HepG2 (cell line): ENCODE results near the gene FBXO41. TPM values are rescaled to one million over a fixed set of nuclear protein-coding genes. Genes with fewer than 3 reads are reported as not detected.
A peak's percentile ranks its signal among the peaks of the same experiment; 100 is the strongest.

ENCODE experiments used
- ASH2L ChIP-seq: fragments of 300-600, 200-600 bp; sonication (generic); IDR thresholded peaks from 2 replicates; pipeline ENCODE4 v1.7.0; 2017; ENCODE audit warnings: low read depth, mild to moderate bottlenecking, moderate library complexity, mixed read lengths, low read length; ENCODE audit not compliant: insufficient read length
- IRX3 ChIP-seq: sonication (generic); formaldehyde crosslinking; IDR thresholded peaks from 2 replicates; pipeline ENCODE4 v1.8.1; 2023; ENCODE audit warnings: mild to moderate bottlenecking, low read depth, missing genetic modification reagents, borderline replicate concordance
- JDP2 ChIP-seq: sonication (generic); formaldehyde crosslinking; IDR thresholded peaks from 2 replicates; pipeline ENCODE4 v1.8.1; 2022; ENCODE audit warnings: missing genetic modification reagents, borderline replicate concordance
- MXI1 ChIP-seq: IDR thresholded peaks from 3 replicates; pipeline ENCODE4 v1.6.1; 2012; ENCODE audit warnings: low read depth, low read length, inconsistent platforms, borderline replicate concordance
- NCOA2 ChIP-seq: sonication (generic); formaldehyde crosslinking; IDR thresholded peaks from 2 replicates; pipeline ENCODE4 v1.8.0; 2022; ENCODE audit warnings: inconsistent platforms
- REL ChIP-seq: sonication (generic); formaldehyde crosslinking; conservative IDR thresholded peaks from 2 replicates; pipeline ENCODE4 v1.8.0; 2022; ENCODE audit warnings: mild to moderate bottlenecking, missing genetic modification reagents, moderate library complexity
- RFXAP ChIP-seq: sonication (generic); formaldehyde crosslinking; IDR thresholded peaks from 2 replicates; pipeline ENCODE4 v1.4.0; 2020; ENCODE audit warnings: missing genetic modification reagents, borderline replicate concordance
- SIX1 ChIP-seq: sonication (generic); formaldehyde crosslinking; IDR thresholded peaks from 2 replicates; pipeline ENCODE4 v1.4.0; 2020; ENCODE audit warnings: missing genetic modification reagents, borderline replicate concordance
- SOX5 ChIP-seq: IDR thresholded peaks from 2 replicates; pipeline ENCODE4 v1.6.1; 2016; ENCODE audit warnings: borderline replicate concordance
- SPEN ChIP-seq: sonication (generic); formaldehyde crosslinking; IDR thresholded peaks from 2 replicates; pipeline ENCODE4 v1.5.1; 2020; ENCODE audit warnings: low read depth, mild to moderate bottlenecking, missing genetic modification reagents
- SRSF9 ChIP-seq: fragments of 200-400 bp; formaldehyde crosslinking; IDR thresholded peaks from 2 replicates; pipeline ENCODE4 v1.6.1; 2018; ENCODE audit warnings: borderline replicate concordance, mild to moderate bottlenecking, low read depth, low read length; ENCODE audit not compliant: insufficient read depth, poor library complexity, severe bottlenecking
- TEAD2 ChIP-seq: sonication (generic); formaldehyde crosslinking; IDR thresholded peaks from 2 replicates; pipeline ENCODE4 v1.9.0; 2021; ENCODE audit warnings: missing genetic modification reagents
- TOPORS ChIP-seq: sonication (generic); formaldehyde crosslinking; IDR thresholded peaks from 2 replicates; pipeline ENCODE4 v1.8.0; 2023; ENCODE audit warnings: mild to moderate bottlenecking, missing genetic modification reagents
- YY1 ChIP-seq: IDR thresholded peaks from 2 replicates; pipeline ENCODE4 v1.6.1; 2011; ENCODE audit warnings: low read length, low read depth, moderate library complexity, mild to moderate bottlenecking; ENCODE audit not compliant: insufficient read depth, insufficient replicate concordance
- ZFAT ChIP-seq: sonication (generic); formaldehyde crosslinking; conservative IDR thresholded peaks from 2 replicates; pipeline ENCODE4 v1.8.1; 2023; ENCODE audit warnings: missing genetic modification reagents, inconsistent platforms
- ZFP36L1 ChIP-seq: sonication (generic); formaldehyde crosslinking; IDR thresholded peaks from 2 replicates; pipeline ENCODE4 v1.8.0; 2022; ENCODE audit warnings: mild to moderate bottlenecking, missing genetic modification reagents, moderate library complexity
- ZFYVE20 ChIP-seq: sonication (generic); formaldehyde crosslinking; IDR thresholded peaks from 2 replicates; pipeline ENCODE4 v1.8.0; 2023; ENCODE audit warnings: low read depth, mild to moderate bottlenecking, moderate library complexity, missing genetic modification reagents, borderline replicate concordance
- ZNF430 ChIP-seq: sonication (generic); formaldehyde crosslinking; IDR thresholded peaks from 2 replicates; pipeline ENCODE4 v1.9.0; 2021; ENCODE audit warnings: mild to moderate bottlenecking, missing genetic modification reagents
- ZSCAN21 ChIP-seq: sonication (generic); formaldehyde crosslinking; IDR thresholded peaks from 2 replicates; pipeline ENCODE4 v1.8.0; 2022; ENCODE audit warnings: mild to moderate bottlenecking, missing genetic modification reagents, moderate library complexity, borderline replicate concordance
- polyA plus RNA-seq, 8 experiments: library from polyadenylated mRNA; depleted of rRNA in 3 of 8; stranded (reverse) in 7 of 8; unstranded in 1 of 8; fragments of >200 nt; fragmentation: Illumina TruSeq in 4 of 8; extraction: Trizol in 4 of 8; gene quantifications; 2 replicates each; pipeline versions ENCODE4 v1.2.1 to v1.2.3, GENCODE V29; 2011 to 2016; ENCODE audit warnings: low read depth in 4 of 8, missing spikeins in 1 of 8, mixed read lengths in 1 of 8; ENCODE audit not compliant: insufficient read depth in 1 of 8
- total RNA-seq, 5 experiments: library from RNA; depleted of rRNA; stranded (reverse); fragments of >200 nt; fragmentation: Illumina TruSeq; extraction: Trizol; gene quantifications; 2 replicates each; pipeline ENCODE4 v1.2.3, GENCODE V29; 2016; ENCODE audit warnings: low read depth in 1 of 5
- TF ChIP-seq, protein P1 (sequence below): sonication (generic); formaldehyde crosslinking; IDR thresholded peaks from 2 replicates; pipeline ENCODE4 v1.4.0; 2020; ENCODE audit warnings: missing genetic modification reagents
- TF ChIP-seq, protein P2 (sequence below): IDR thresholded peaks from 2 replicates; pipeline ENCODE4 v1.6.1; 2016
- TF ChIP-seq, protein P3 (sequence below): sonication (generic); formaldehyde crosslinking; IDR thresholded peaks from 2 replicates; pipeline ENCODE4 v1.5.0; 2020; ENCODE audit warnings: missing genetic modification reagents, mild to moderate bottlenecking, borderline replicate concordance
- TF ChIP-seq, protein P4 (sequence below): sonication (generic); formaldehyde crosslinking; IDR thresholded peaks from 2 replicates; pipeline ENCODE4 v1.4.0; 2020; ENCODE audit warnings: missing genetic modification reagents, borderline replicate concordance
- TF ChIP-seq, protein P5 (sequence below): sonication (generic); formaldehyde crosslinking; IDR thresholded peaks from 2 replicates; pipeline ENCODE4 v1.4.0; 2020; ENCODE audit warnings: missing genetic modification reagents; ENCODE audit errors: not compliant biosample characterization

Gene FBXO41
- total and polyA plus RNA-seq, 2 of the 13 experiments (the other 11 are each of a cell fraction or from before 2014, with no cell fraction given), result 4.2 to 10.3 TPM

DNA sequence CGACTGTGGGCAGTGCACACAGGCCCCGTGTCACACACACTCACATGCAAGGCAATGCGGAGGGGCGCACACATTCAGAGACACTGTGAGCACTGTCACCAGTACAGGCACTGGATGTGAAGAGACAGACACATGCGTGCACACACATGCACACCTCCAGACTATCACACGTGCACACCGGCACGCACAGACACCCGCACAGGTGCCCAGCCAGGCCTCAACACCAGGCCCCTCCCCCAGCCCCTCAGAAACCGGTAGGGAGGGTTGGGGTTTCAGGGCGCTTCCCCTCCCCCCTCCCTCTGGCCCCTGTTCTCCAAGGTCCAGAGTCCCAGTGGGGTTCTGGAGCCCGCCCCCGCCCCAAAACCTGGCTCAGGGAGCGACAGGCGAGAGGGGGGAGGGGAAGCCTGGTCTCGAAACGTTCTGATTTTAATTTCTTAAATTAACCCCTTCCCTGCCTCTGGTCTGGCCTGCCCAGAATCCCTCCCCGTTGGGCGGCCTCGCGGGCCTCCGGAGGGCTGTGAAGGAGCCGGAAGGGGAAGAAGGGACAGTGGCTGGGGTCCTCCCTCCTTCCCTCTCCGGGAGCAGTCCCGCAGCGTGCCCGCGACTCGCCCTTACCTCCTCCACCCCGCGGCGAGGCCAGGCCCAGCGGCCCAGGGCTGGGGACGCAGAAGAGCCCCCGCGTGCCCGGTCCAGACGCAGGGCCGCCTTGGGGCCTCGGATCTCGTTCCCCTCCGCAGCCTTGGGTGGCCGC lies 558 bp downstream of the FBXO41 start (continued):
- TF ChIP-seq, protein P1, sequence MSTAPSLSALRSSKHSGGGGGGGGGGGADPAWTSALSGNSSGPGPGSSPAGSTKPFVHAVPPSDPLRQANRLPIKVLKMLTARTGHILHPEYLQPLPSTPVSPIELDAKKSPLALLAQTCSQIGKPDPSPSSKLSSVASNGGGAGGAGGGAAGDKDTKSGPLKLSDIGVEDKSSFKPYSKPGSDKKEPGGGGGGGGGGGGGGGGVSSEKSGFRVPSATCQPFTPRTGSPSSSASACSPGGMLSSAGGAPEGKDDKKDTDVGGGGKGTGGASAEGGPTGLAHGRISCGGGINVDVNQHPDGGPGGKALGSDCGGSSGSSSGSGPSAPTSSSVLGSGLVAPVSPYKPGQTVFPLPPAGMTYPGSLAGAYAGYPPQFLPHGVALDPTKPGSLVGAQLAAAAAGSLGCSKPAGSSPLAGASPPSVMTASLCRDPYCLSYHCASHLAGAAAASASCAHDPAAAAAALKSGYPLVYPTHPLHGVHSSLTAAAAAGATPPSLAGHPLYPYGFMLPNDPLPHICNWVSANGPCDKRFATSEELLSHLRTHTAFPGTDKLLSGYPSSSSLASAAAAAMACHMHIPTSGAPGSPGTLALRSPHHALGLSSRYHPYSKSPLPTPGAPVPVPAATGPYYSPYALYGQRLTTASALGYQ (CRISPR knock-in tag), result no peak
- TF ChIP-seq YY1, result no peak
- no peak for TF ChIP-seq ZFYVE20 (CRISPR knock-in tag)
- no peak for TF ChIP-seq JDP2
- TF ChIP-seq TOPORS (CRISPR knock-in tag), result no peak
- 0 out of 3 replicates have a peak, but pooled peaks have one; percentile 51 for TF ChIP-seq MXI1
- TF ChIP-seq, protein P2, sequence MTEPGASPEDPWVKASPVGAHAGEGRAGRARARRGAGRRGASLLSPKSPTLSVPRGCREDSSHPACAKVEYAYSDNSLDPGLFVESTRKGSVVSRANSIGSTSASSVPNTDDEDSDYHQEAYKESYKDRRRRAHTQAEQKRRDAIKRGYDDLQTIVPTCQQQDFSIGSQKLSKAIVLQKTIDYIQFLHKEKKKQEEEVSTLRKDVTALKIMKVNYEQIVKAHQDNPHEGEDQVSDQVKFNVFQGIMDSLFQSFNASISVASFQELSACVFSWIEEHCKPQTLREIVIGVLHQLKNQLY, result no peak
- TF ChIP-seq NCOA2, result no peak
- TF ChIP-seq, protein P3, sequence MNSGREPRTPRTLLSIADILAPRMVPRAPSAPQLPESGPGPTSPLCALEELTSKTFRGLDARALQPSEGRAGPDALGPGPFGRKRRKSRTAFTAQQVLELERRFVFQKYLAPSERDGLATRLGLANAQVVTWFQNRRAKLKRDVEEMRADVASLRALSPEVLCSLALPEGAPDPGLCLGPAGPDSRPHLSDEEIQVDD (CRISPR knock-in tag), result no peak
- TF ChIP-seq, protein P4, sequence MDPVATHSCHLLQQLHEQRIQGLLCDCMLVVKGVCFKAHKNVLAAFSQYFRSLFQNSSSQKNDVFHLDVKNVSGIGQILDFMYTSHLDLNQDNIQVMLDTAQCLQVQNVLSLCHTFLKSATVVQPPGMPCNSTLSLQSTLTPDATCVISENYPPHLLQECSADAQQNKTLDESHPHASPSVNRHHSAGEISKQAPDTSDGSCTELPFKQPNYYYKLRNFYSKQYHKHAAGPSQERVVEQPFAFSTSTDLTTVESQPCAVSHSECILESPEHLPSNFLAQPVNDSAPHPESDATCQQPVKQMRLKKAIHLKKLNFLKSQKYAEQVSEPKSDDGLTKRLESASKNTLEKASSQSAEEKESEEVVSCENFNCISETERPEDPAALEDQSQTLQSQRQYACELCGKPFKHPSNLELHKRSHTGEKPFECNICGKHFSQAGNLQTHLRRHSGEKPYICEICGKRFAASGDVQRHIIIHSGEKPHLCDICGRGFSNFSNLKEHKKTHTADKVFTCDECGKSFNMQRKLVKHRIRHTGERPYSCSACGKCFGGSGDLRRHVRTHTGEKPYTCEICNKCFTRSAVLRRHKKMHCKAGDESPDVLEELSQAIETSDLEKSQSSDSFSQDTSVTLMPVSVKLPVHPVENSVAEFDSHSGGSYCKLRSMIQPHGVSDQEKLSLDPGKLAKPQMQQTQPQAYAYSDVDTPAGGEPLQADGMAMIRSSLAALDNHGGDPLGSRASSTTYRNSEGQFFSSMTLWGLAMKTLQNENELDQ, result no peak
- TF ChIP-seq, protein P5, sequence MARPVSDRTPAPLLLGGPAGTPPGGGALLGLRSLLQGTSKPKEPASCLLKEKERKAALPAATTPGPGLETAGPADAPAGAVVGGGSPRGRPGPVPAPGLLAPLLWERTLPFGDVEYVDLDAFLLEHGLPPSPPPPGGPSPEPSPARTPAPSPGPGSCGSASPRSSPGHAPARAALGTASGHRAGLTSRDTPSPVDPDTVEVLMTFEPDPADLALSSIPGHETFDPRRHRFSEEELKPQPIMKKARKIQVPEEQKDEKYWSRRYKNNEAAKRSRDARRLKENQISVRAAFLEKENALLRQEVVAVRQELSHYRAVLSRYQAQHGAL, result no peak
- no peak for TF ChIP-seq IRX3 (CRISPR knock-in tag)
- no peak for TF ChIP-seq ZSCAN21 (CRISPR knock-in tag)
- TF ChIP-seq ASH2L, result peak; percentile 42
- no peak for TF ChIP-seq TEAD2 (CRISPR knock-in tag)
- TF ChIP-seq ZFAT (CRISPR knock-in tag), result no peak
- TF ChIP-seq SOX5 (CRISPR knock-in tag), result peak; percentile 7; the same call in 1 of the 2 replicates
- no peak for TF ChIP-seq SPEN (CRISPR knock-in tag)
- no peak for TF ChIP-seq SIX1 (CRISPR knock-in tag)
- TF ChIP-seq SRSF9, result no peak
- TF ChIP-seq RFXAP (CRISPR knock-in tag), result no peak
- TF ChIP-seq REL (CRISPR knock-in tag), result no peak
- no peak for TF ChIP-seq ZNF430 (CRISPR knock-in tag)
- no peak for TF ChIP-seq ZFP36L1 (CRISPR knock-in tag)
